H9 (cell line): ENCODE measurements around the gene CREB5. TPM values are rescaled to one million over a fixed set of nuclear protein-coding genes. Genes with fewer than 3 reads are reported as not detected.

Experiments
- DNase-seq: peaks from one replicate; pipeline ENCODE4 v3.0.0-alpha.2; 2017
- H2AFZ ChIP-seq: one replicate; pipeline ENCODE4 v1.6.1; 2013; ENCODE audit warnings: mild to moderate bottlenecking, low read length, control low read depth, moderate library complexity
- H2AK5ac ChIP-seq: 2 replicates; pipeline ENCODE4 v1.6.1; 2013; ENCODE audit warnings: low read length, control low read depth, mixed read lengths; ENCODE audit not compliant: insufficient read length
- H2BK120ac ChIP-seq: one replicate; pipeline ENCODE4 v1.6.1; 2013; ENCODE audit warnings: low read depth, mild to moderate bottlenecking, low read length, control low read depth, inconsistent platforms; ENCODE audit not compliant: poor library complexity, severe bottlenecking
- H2BK12ac ChIP-seq: 2 replicates; pipeline ENCODE4 v1.6.1; 2013; ENCODE audit warnings: low read length, control low read depth, mixed read lengths, low read depth; ENCODE audit not compliant: insufficient read length
- H2BK15ac ChIP-seq: 2 replicates; pipeline ENCODE4 v1.6.1; 2013; ENCODE audit warnings: low read depth, low read length, control low read depth
- H2BK20ac ChIP-seq: one replicate; pipeline ENCODE4 v1.6.1; 2013; ENCODE audit warnings: low read depth, mild to moderate bottlenecking, low read length, control low read depth, inconsistent platforms; ENCODE audit not compliant: poor library complexity, severe bottlenecking
- H2BK5ac ChIP-seq: 2 replicates; pipeline ENCODE4 v1.6.1; 2013; ENCODE audit warnings: low read length, control low read depth, mixed read lengths; ENCODE audit not compliant: insufficient read length
- H3K14ac ChIP-seq: 2 replicates; pipeline ENCODE4 v1.6.1; 2013; ENCODE audit warnings: low read length, control low read depth; ENCODE audit not compliant: insufficient read depth
- H3K18ac ChIP-seq: 2 replicates; pipeline ENCODE4 v1.6.1; 2013; ENCODE audit warnings: low read depth, mild to moderate bottlenecking, mixed read lengths, low read length, control low read depth; ENCODE audit not compliant: insufficient read length
- H3K23ac ChIP-seq: 2 replicates; pipeline ENCODE4 v1.6.1; 2013; ENCODE audit warnings: low read length, control low read depth, mixed read lengths, low read depth; ENCODE audit not compliant: insufficient read length
- H3K23me2 ChIP-seq: 2 replicates; pipeline ENCODE4 v1.6.1; 2013; ENCODE audit warnings: low read depth, mild to moderate bottlenecking, mixed read lengths, low read length, control low read depth; ENCODE audit not compliant: insufficient read length, poor library complexity, severe bottlenecking
- H3K27ac ChIP-seq: 2 replicates; pipeline ENCODE4 v1.5.1; 2013; ENCODE audit warnings: low read length, control low read depth, mixed read lengths, low read depth; ENCODE audit not compliant: insufficient read length
- H3K27me3 ChIP-seq: 2 replicates; pipeline ENCODE4 v1.6.1; 2013; ENCODE audit warnings: low read length, control low read depth, inconsistent platforms; ENCODE audit not compliant: insufficient read depth
- H3K4ac ChIP-seq: 2 replicates; pipeline ENCODE4 v1.6.1; 2013; ENCODE audit warnings: low read depth, mild to moderate bottlenecking, control low read depth, inconsistent platforms, low read length, moderate library complexity
- H3K4me1 ChIP-seq: 2 replicates; pipeline ENCODE4 v1.6.1; 2013; ENCODE audit warnings: low read length, control low read depth, inconsistent platforms; ENCODE audit not compliant: insufficient read depth
- H3K4me2 ChIP-seq: 2 replicates; pipeline ENCODE4 v1.6.1; 2013; ENCODE audit warnings: low read length, control low read depth, mixed read lengths; ENCODE audit not compliant: insufficient read length, insufficient read depth
- H3K56ac ChIP-seq: 2 replicates; pipeline ENCODE4 v1.6.1; 2013; ENCODE audit warnings: low read depth, mild to moderate bottlenecking, mixed read lengths, low read length, control low read depth; ENCODE audit not compliant: insufficient read length
- H3K79me1 ChIP-seq: 2 replicates; pipeline ENCODE4 v1.6.1; 2013; ENCODE audit warnings: low read depth, mild to moderate bottlenecking, moderate library complexity, low read length, control low read depth, inconsistent platforms; ENCODE audit not compliant: insufficient read depth, poor library complexity, severe bottlenecking
- H3K79me2 ChIP-seq: 2 replicates; pipeline ENCODE4 v1.6.1; 2013; ENCODE audit warnings: low read length, control low read depth, inconsistent platforms; ENCODE audit not compliant: insufficient read depth
- H3K9ac ChIP-seq: 2 replicates; pipeline ENCODE4 v1.6.1; 2013; ENCODE audit warnings: low read length, control low read depth, mixed read lengths; ENCODE audit not compliant: insufficient read length; ENCODE audit errors: extremely low read depth
- H3K9me3 ChIP-seq: one replicate; pipeline ENCODE4 v1.6.1; 2013; ENCODE audit warnings: low read depth, low read length, inconsistent platforms; ENCODE audit not compliant: control insufficient read depth
- H3T11ph ChIP-seq: one replicate; pipeline ENCODE4 v1.6.1; 2013; ENCODE audit warnings: mild to moderate bottlenecking, low read length, control low read depth, inconsistent platforms
- H4K20me1 ChIP-seq: one replicate; pipeline ENCODE4 v1.6.1; 2013; ENCODE audit not compliant: control insufficient read depth, insufficient read length, insufficient read depth
- H4K5ac ChIP-seq: 2 replicates; pipeline ENCODE4 v1.6.1; 2013; ENCODE audit warnings: low read depth, mild to moderate bottlenecking, mixed read lengths, low read length, control low read depth; ENCODE audit not compliant: insufficient read length
- H4K8ac ChIP-seq: replicated peaks from 2 replicates; pipeline ENCODE4 v1.6.1; 2013; ENCODE audit warnings: low read length, control low read depth, mixed read lengths, low read depth; ENCODE audit not compliant: insufficient read length
- H4K91ac ChIP-seq: 2 replicates; pipeline ENCODE4 v1.6.1; 2013; ENCODE audit warnings: low read depth, mild to moderate bottlenecking, moderate library complexity, mixed read lengths, low read length, control low read depth; ENCODE audit not compliant: insufficient read length
- H3K27ac Mint-ChIP-seq, 3 experiments: 2 replicates in 2 of 3; 3 replicates in 1 of 3; pipeline ENCODE4 v1.8.0; 2020 to 2021; ENCODE audit warnings: mixed read lengths in 3 of 3, mild to moderate bottlenecking in 1 of 3, moderate library complexity in 1 of 3
- H3K27me3 Mint-ChIP-seq: 2 replicates; pipeline ENCODE4 v1.8.0; 2021; ENCODE audit warnings: low read depth, mild to moderate bottlenecking, moderate library complexity, mixed read lengths
- H3K36me3 Mint-ChIP-seq, 3 experiments: 2 replicates in 2 of 3; 3 replicates in 1 of 3; pipeline ENCODE4 v1.8.0; 2020 to 2021; ENCODE audit warnings: low read depth in 3 of 3, mixed read lengths in 3 of 3; ENCODE audit not compliant: insufficient read depth in 1 of 3
- H3K4me1 Mint-ChIP-seq, 2 experiments: 2 replicates each; pipeline ENCODE4 v1.8.0; 2020; ENCODE audit warnings: mixed read lengths in 2 of 2
- H3K4me3 Mint-ChIP-seq, 2 experiments: 2 replicates in 1 of 2; 3 replicates in 1 of 2; pipeline ENCODE4 v1.8.0; 2020 to 2021; ENCODE audit warnings: mild to moderate bottlenecking in 2 of 2, mixed read lengths in 2 of 2, moderate library complexity in 1 of 2
- H3K9me3 Mint-ChIP-seq, 2 experiments: 2 replicates in 1 of 2; 3 replicates in 1 of 2; pipeline ENCODE4 v1.8.0; 2020; ENCODE audit warnings: mild to moderate bottlenecking in 2 of 2, mixed read lengths in 2 of 2, moderate library complexity in 1 of 2
- CTCF ChIP-seq: fragments of 200-600 bp; sonication (generic); conservative IDR thresholded peaks from 3 replicates; pipeline ENCODE4 v1.8.0; 2021; ENCODE audit warnings: antibody characterized with exemption, mild to moderate bottlenecking
- WGBS: extraction: QIAGEN DNeasy Blood & Tissue Kit; methylation state at CpG from one replicate; pipeline ENCODE4 v1.1.7; 2013; ENCODE audit warnings: missing lambda C conversion rate, low lambda C conversion rate, mixed read lengths; ENCODE audit not compliant: insufficient read length; ENCODE audit errors: extremely low coverage; 5-methylcytosine and 5-hydroxymethylcytosine counted together
- total RNA-seq: library from RNA; stranded (reverse); gene quantifications from 2 replicates; pipeline ENCODE4 v1.2.1, GENCODE V29; 2021

Gene CREB5
- total RNA-seq, 1 experiment from 2014 or later: 4.0 TPM

- no peak for TF ChIP-seq CTCF
- no peaks in the 10 kb centered on the region for H3K79me1 ChIP-seq
- no peak overlapping the region for H2AFZ ChIP-seq
- H3K23ac ChIP-seq: no peak overlapping the region
- H4K8ac ChIP-seq: no peak overlapping the region
- Mint-ChIP-seq H3K4me1 (peaks cover 20 to 23% of the 10 kb centered on the region in 2 experiments), H3K27me3 (no peaks in the 10 kb centered on the region; the same call in 1 of the 2 replicates), H3K27ac (no peak overlapping the region), H3K4me3 (no peak overlapping the region), H3K36me3 (no peaks in the 10 kb centered on the region), H3K9me3 (no peaks in the 10 kb centered on the region)
- H2BK20ac ChIP-seq: no peak overlapping the region
- no peak overlapping the region for H2BK120ac ChIP-seq
- H3K4me2 ChIP-seq: no peak overlapping the region
- no peak overlapping the region for H3K14ac ChIP-seq
- H3K79me2 ChIP-seq: no peaks in the 10 kb centered on the region
- H3K9me3 ChIP-seq: no peaks in the 10 kb centered on the region
- no peaks in the 10 kb centered on the region for H4K20me1 ChIP-seq
- no CpG with 5 or more reads among the region's 4 CpGs for WGBS
- no peak overlapping the region for H4K91ac ChIP-seq
- no peak overlapping the region for H2BK15ac ChIP-seq
- no peak for DNase-seq
- H3T11ph ChIP-seq: no peak overlapping the region
- H4K5ac ChIP-seq: no peak overlapping the region
- H3K4me1 ChIP-seq: no peaks in the 10 kb centered on the region
- no peaks in the 10 kb centered on the region for H3K23me2 ChIP-seq
- H3K9ac ChIP-seq: no peak overlapping the region
- no peak overlapping the region for H2BK5ac ChIP-seq
- H3K56ac ChIP-seq: no peak overlapping the region
- no peaks in the 10 kb centered on the region for H3K27me3 ChIP-seq
- H2BK12ac ChIP-seq: no peak overlapping the region
- no peak overlapping the region for H3K27ac ChIP-seq
- H3K18ac ChIP-seq: no peak overlapping the region
- no peak overlapping the region for H3K4ac ChIP-seq
- no peak overlapping the region for H2AK5ac ChIP-seq
Observed at GRCh38 chr7:28872226-28872625, 459.9 kb downstream of the CREB5 start.
